22Rv1 (cell line): ENCODE data around the gene LCE6A.
A peak's percentile ranks its signal among the peaks of the same experiment; 100 is the strongest.

Experiments used
- H3K27ac ChIP-seq: fragments of 450-650 bp; 2 replicates; pipeline ENCODE4 v1.5.1; 2017
- ZFX ChIP-seq: fragments of 450-650 bp; IDR thresholded peaks from 2 replicates; pipeline ENCODE4 v1.6.1; 2017; ENCODE audit warnings: antibody characterized with exemption, borderline replicate concordance
- TF ChIP-seq, protein P1 (sequence below): fragments of 450-650 bp; IDR thresholded peaks from 2 replicates; pipeline ENCODE4 v1.5.1; 2017; ENCODE audit warnings: mild to moderate bottlenecking

LCE6A gene

DNA sequence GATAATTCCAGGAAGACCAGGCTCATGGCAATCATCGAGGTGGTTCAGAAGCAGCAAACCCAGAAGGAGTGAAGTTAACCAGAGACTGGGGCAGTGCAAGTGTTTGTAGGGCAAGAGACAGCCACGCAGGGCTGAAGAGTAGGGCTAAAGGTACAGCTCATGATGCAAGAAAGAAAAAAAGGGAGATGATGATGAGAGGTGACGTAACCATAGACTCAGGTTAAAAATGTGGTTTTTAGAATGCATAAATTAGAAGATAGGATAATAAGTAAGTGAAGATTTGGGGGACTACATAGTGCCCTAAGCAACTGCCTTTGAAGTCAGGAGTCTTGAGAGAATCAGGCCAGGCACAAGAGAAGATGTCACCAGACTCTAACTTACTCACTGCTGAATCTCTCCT, 17.5 kb downstream of the LCE6A start:
- H3K27ac ChIP-seq: no peak overlapping the region
- TF ChIP-seq, protein P1, sequence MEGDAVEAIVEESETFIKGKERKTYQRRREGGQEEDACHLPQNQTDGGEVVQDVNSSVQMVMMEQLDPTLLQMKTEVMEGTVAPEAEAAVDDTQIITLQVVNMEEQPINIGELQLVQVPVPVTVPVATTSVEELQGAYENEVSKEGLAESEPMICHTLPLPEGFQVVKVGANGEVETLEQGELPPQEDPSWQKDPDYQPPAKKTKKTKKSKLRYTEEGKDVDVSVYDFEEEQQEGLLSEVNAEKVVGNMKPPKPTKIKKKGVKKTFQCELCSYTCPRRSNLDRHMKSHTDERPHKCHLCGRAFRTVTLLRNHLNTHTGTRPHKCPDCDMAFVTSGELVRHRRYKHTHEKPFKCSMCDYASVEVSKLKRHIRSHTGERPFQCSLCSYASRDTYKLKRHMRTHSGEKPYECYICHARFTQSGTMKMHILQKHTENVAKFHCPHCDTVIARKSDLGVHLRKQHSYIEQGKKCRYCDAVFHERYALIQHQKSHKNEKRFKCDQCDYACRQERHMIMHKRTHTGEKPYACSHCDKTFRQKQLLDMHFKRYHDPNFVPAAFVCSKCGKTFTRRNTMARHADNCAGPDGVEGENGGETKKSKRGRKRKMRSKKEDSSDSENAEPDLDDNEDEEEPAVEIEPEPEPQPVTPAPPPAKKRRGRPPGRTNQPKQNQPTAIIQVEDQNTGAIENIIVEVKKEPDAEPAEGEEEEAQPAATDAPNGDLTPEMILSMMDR: no peak
- no peak for TF ChIP-seq ZFX

GRCh38 chr1:152861374-152861773, 18.7 kb downstream of the LCE6A start:
- TF ChIP-seq, protein P1: no peak
- no peak for TF ChIP-seq ZFX
- H3K27ac ChIP-seq: no peak overlapping the region

GRCh38 chr1:152864443-152864842, 21.8 kb downstream of the LCE6A start:
- TF ChIP-seq, protein P1: no peak
- TF ChIP-seq ZFX: no peak
- no peak overlapping the region for H3K27ac ChIP-seq

DNA sequence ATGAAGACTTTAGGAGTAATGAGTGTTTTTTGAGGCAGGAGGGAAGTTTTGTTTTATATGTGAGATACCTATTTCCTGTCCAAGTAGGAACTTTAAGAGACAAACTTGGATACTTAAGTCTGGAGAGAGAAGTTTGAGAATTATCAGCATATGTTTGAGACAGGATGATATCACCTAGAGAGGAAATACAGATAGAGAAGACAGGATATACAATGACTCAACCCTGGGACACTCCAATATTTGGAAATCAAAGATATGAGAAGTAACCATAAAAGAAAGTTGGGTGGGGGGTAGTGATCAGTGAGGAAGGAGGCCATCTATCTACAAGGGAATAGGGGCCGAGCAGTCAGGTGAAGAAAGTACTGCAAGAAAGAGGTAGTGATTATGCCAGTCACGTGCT, 23.7 kb downstream of the LCE6A start:
- no peak overlapping the region for H3K27ac ChIP-seq
- TF ChIP-seq, protein P1: no peak
- no peak for TF ChIP-seq ZFX

DNA sequence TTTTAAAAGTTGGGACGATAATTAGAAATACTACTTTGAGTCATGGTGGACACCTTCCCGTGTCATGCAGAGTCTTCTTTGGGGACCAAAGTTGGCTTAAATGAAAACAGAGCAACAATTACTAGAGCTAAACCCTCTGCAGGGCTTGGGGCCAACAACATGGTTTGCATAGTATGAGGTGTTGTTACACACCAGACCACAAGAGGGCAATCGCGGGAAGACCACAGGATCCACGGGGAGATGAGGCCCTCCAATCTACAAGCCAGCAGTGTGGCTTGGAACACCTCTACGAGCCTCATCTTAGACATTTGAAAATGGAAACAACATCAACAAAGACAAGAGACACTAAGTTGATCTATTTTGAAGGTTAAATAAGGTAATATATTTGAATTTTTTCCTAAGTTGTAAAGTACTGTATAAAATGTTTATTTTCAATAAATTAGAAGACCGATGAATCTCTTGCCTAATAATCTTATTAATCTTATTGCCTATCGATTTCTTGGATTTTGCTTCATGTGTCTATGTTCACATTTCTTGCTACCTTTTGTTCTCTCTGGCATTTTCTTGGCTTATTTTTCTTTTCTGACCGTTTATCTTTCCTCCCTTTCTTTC, 27.3 kb downstream of the LCE6A start:
- H3K27ac ChIP-seq: no peak overlapping the region
- TF ChIP-seq, protein P1: peak; percentile 98
- no peak for TF ChIP-seq ZFX

DNA sequence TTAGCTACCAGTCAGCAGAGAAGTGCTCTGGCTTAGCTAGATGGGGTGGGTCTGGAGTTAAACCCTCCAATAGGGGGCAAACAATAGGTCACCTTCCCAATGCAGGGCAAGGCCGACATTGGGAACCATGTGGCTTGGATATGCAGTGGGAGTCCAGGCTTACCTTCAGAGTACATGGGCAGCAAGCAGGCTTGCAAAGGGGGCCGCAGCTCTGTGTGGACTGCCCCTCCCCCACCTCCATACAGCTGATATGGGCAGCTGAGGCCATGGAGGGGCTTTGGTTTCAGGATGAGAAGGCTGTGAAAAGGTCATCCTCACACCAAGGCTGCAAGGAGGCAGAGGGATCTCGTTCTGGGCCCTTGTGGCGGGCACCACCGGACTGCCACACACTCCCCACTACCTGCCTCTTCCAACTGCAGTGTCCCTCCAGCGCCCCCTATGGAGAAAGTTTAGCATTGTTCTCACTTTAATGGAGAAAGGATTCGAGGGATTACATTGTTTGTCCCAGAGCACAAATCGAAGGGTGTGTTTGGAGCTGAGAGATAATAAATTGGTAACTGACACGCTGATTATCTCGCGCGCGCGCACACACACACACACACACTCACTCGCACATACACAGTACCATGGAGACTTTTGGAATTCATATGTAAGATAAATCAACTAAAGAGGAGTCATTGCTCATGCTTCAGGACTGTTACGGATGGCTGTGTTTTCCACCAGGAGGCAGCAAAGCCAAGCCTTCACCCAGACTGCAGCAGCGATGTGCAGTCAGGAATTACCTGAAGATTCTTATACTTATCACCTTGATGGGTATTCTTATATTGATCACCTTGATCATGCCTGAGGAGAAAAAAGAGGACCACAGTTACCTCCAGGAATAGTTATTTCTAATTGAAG, 28.4 kb downstream of the LCE6A start:
- H3K27ac ChIP-seq: no peak overlapping the region
- TF ChIP-seq ZFX: no peak
- TF ChIP-seq, protein P1: peak; percentile 94

GRCh38 chr1:152871731-152872126, 29.1 kb downstream of the LCE6A start:
- TF ChIP-seq, protein P1: no peak
- TF ChIP-seq ZFX: no peak
- H3K27ac ChIP-seq: no peak overlapping the region
